GM12865 (cell line): ENCODE results near the gene RGS14.

Experiments used
- DNase-seq: peaks from one replicate; pipeline ENCODE4 v3.0.0; 2010; ENCODE audit warnings: low read depth
- H3K4me3 ChIP-seq: 2 replicates; pipeline ENCODE4 v1.5.1; 2011; ENCODE audit warnings: mild to moderate bottlenecking, low read depth, low read length, control low read depth
- TF ChIP-seq, protein P1 (sequence below): IDR thresholded peaks from 2 replicates; pipeline ENCODE4 v1.5.1; 2011; ENCODE audit warnings: low read length, control low read depth, low read depth, inconsistent platforms; ENCODE audit not compliant: insufficient read depth; ENCODE audit errors: missing control alignments

The RGS14 gene

DNA sequence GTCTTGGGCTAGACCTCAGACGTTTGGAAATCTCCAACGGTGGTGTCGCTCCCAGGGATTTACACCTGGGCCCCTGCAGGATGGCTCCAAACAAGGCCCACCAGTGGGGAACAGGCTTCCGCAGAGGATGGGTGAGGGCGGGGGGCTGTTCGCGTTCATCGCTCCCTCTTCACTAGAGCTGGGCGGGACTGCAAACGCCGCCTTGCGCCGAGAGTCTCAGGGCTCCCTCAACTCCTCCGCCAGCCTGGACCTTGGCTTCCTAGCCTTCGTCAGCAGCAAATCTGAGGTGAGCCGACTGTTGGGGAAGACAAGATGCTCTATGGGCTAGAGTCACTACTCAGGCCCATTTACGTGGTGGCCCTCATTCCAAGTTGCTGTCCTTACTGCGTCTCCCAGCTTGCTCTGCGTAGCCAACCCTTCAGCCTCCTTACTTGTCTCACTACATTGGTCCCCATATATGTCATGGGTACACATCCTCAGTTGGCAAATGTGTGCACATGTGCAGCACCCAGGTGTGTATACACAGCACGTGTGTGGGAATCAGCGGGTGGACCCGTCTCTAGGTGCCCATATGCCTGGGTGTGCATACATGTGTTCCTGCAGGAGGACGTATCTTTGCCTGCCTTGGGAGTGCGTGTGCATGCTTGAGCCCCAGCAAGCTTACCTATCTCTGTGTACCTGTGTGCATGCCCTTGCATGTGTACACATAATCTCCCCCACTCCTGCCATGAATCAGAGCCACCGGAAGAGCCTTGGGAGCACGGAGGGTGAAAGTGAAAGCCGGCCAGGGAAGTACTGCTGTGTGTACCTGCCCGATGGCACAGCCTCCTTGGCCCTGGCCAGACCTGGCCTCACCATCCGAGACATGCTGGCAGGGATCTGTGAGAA is 10.5 kb downstream of the RGS14 start:
- TF ChIP-seq, protein P1, sequence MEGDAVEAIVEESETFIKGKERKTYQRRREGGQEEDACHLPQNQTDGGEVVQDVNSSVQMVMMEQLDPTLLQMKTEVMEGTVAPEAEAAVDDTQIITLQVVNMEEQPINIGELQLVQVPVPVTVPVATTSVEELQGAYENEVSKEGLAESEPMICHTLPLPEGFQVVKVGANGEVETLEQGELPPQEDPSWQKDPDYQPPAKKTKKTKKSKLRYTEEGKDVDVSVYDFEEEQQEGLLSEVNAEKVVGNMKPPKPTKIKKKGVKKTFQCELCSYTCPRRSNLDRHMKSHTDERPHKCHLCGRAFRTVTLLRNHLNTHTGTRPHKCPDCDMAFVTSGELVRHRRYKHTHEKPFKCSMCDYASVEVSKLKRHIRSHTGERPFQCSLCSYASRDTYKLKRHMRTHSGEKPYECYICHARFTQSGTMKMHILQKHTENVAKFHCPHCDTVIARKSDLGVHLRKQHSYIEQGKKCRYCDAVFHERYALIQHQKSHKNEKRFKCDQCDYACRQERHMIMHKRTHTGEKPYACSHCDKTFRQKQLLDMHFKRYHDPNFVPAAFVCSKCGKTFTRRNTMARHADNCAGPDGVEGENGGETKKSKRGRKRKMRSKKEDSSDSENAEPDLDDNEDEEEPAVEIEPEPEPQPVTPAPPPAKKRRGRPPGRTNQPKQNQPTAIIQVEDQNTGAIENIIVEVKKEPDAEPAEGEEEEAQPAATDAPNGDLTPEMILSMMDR: no peak
- DNase-seq: peak; percentile 51
- H3K4me3 ChIP-seq: no peak overlapping the region

DNA sequence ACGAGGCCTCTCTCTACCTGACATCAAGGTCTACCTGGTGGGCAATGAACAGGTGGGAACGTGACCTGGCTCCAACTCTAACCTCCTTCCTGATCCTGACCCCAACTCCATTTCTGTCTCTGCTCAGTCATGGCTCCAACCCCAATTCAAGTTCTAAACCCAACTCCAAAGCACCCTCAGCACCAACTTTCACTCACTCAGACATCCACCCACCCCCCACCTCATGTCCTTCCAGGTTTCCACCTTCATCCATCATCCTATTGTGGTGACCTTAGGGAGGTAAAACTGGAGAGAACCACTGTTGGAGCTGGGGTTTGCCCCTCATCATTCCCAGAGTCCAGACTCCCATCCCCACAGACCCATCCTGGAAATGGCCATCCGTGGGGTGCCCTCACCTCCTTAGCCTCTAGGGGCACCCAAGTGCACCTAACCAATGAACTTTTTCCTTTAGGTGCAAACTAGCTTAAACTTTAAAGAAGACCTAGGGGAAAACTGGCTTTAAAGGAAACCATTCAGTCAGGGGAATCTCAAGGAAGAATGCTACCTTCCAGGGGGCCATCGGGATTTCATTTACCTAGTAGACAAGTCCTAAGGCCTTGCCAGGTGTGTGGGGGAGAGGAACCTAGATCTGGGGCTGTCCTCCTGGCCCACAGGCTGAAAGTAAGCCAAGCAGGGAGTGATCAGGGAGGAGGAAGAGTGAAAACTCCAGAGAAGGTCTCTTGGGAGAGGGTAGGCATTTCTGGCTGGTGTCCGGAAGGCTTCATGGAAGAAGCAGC is 11.3 kb downstream of the RGS14 start:
- TF ChIP-seq, protein P1: peak; percentile 76
- peak; percentile 46 for DNase-seq
- H3K4me3 ChIP-seq: no peak overlapping the region

GRCh38 chr5:177369645-177370440 is 12.1 kb downstream of the RGS14 start:
- H3K4me3 ChIP-seq: no peak overlapping the region
- TF ChIP-seq, protein P1: no peak
- DNase-seq: no peak

DNA sequence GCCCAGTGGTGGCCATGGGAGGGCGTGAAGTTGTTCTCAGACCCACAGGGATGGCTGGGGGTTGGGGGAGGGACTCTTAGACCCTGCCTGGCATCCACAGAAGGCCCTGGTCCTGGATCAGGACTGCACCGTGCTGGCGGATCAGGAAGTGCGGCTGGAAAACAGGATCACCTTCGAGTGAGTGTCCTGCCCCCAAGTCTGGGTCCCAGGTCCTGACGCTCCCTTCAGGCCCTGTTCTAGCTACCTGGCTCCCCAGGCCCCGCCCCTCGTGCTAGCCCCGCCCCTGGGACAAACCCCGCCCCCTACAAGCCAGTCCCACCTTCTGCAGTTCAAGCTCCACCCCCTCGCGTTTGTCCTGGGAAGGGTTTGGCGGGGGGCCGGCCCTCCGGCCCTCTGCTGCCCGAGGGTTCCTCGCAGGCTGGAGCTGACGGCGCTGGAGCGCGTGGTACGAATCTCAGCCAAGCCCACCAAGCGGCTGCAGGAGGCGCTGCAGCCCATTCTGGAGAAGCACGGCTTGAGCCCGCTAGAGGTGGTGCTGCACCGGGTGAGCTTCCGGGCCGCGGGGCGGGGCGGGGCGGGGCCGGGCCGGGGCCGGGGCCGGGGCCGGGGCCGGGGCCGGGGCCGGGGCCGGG is 12.9 kb downstream of the RGS14 start:
- TF ChIP-seq, protein P1: no peak
- DNase-seq: no peak
- no peak overlapping the region for H3K4me3 ChIP-seq

DNA sequence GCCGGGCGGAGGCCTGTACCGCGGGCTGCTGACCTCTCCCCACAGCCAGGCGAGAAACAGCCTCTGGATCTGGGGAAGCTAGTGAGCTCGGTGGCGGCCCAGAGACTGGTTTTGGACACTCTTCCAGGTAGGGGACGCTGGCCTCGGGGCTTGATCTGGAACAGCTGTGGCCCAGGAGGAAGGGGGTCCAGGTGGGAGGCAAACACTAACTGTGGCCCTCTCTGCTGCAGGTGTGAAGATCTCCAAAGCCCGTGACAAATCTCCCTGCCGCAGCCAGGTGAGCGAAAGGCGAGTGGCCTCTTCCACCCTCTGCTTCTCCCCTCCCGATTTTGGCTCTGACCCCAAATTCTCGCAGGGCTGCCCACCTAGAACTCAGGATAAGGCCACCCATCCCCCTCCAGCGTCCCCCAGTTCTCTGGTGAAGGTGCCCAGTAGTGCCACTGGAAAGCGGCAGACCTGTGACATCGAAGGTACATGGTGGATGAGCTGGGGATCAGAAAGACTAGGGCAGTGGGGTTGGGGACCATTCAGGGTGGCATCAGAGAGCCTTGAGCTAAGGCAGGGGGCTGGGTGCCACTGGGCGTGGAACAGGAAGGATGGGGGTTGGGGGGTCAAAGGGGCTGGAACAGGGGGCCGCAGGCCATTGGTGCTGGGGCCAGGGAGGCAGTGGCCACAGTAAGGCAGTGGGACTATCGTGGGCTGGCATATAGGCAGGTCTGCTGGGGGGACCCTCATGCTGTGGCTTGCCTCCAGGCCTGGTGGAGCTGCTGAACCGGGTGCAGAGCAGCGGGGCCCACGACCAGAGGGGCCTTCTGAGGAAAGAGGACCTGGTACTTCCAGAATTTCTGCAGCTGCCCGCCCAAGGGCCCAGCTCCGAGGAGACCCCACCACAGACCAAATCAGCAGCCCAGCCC is 13.7 kb downstream of the RGS14 start:
- TF ChIP-seq, protein P1: no peak
- no peak for DNase-seq

More for the DNA sequence above, 13.7 kb downstream of the RGS14 start:
- H3K4me3 ChIP-seq: no peak overlapping the region
